Lower lobe of right lung (tissue), 2 donors: ENCODE data around the gene TSPYL1. TPM values are rescaled to one million over a fixed set of nuclear protein-coding genes. Genes with fewer than 3 reads are reported as not detected.
"Not testable (repeated sequence)": the region's sequence is repeated elsewhere in the genome, so short reads cannot be mapped to it uniquely, and the experiment has no call there.

Source experiments
- ATAC-seq, 2 donors: fragments of 200-7000 bp; cut with Tn5 transposase; one replicate each; pipeline ENCODE4 v1.9.1; 2020 to 2022; ENCODE audit warnings: mild to moderate bottlenecking in 2 of 2, moderate library complexity in 2 of 2
- DNase-seq: peaks from one replicate; pipeline ENCODE4 v3.0.0-alpha.2; 2020
- H3K27ac ChIP-seq: fragments of 200-600 bp; one replicate; pipeline ENCODE4 v1.8.0; 2022
- H3K27me3 ChIP-seq: fragments of 200-600 bp; one replicate; pipeline ENCODE4 v1.8.0; 2022; ENCODE audit warnings: low read depth
- H3K36me3 ChIP-seq: fragments of 200-600 bp; one replicate; pipeline ENCODE4 v1.8.0; 2022; ENCODE audit warnings: mild to moderate bottlenecking
- H3K4me1 ChIP-seq: fragments of 200-600 bp; one replicate; pipeline ENCODE4 v1.8.0; 2022
- H3K4me3 ChIP-seq: fragments of 200-600 bp; one replicate; pipeline ENCODE4 v1.8.0; 2022; ENCODE audit warnings: mild to moderate bottlenecking
- H3K9me3 ChIP-seq: fragments of 200-600 bp; one replicate; pipeline ENCODE4 v1.8.0; 2022
- intact Hi-C: fragments of 100-400 bp; cut with DNase I; formaldehyde crosslinking; loops from one replicate; pipeline ENCODE4 v1.11.0; 2022
- total RNA-seq: library from RNA; stranded (reverse); fragmentation: NEBNext Ultra II Directional; extraction: Animal tissue kit (Norgen Biotek cat#: 25700); gene quantifications from one replicate; pipeline ENCODE4 v1.2.1, GENCODE V29; 2021
- TF ChIP-seq, protein P1 (sequence below): fragments of 200-600 bp; IDR thresholded peaks from one replicate; pipeline ENCODE4 v1.8.0; 2022; ENCODE audit warnings: antibody characterized with exemption, mild to moderate bottlenecking
- donor health status: DM: no; HTN: yes; CAD: no; lungs with severe emphysema.

Gene TSPYL1
- total RNA-seq, 1 donor from 2014 or later = 72.7 TPM

GRCh38 chr6:116287689-116288282 is 8.1 kb upstream of the TSPYL1 start:
- intact Hi-C loops = no loop called here
- TF ChIP-seq, protein P1, sequence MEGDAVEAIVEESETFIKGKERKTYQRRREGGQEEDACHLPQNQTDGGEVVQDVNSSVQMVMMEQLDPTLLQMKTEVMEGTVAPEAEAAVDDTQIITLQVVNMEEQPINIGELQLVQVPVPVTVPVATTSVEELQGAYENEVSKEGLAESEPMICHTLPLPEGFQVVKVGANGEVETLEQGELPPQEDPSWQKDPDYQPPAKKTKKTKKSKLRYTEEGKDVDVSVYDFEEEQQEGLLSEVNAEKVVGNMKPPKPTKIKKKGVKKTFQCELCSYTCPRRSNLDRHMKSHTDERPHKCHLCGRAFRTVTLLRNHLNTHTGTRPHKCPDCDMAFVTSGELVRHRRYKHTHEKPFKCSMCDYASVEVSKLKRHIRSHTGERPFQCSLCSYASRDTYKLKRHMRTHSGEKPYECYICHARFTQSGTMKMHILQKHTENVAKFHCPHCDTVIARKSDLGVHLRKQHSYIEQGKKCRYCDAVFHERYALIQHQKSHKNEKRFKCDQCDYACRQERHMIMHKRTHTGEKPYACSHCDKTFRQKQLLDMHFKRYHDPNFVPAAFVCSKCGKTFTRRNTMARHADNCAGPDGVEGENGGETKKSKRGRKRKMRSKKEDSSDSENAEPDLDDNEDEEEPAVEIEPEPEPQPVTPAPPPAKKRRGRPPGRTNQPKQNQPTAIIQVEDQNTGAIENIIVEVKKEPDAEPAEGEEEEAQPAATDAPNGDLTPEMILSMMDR = peak; percentile 92
- H3K27ac ChIP-seq = no peak overlapping the region
- H3K36me3 ChIP-seq = no peaks in the 10 kb centered on the region
- peaks cover 4% of the 10 kb centered on the region for H3K4me1 ChIP-seq
- DNase-seq (no peak), ATAC-seq (peak; percentile 64 to 78)
- H3K4me3 ChIP-seq = no peak overlapping the region
- H3K9me3 ChIP-seq = no peaks in the 10 kb centered on the region
- H3K27me3 ChIP-seq = no peaks in the 10 kb centered on the region

DNA sequence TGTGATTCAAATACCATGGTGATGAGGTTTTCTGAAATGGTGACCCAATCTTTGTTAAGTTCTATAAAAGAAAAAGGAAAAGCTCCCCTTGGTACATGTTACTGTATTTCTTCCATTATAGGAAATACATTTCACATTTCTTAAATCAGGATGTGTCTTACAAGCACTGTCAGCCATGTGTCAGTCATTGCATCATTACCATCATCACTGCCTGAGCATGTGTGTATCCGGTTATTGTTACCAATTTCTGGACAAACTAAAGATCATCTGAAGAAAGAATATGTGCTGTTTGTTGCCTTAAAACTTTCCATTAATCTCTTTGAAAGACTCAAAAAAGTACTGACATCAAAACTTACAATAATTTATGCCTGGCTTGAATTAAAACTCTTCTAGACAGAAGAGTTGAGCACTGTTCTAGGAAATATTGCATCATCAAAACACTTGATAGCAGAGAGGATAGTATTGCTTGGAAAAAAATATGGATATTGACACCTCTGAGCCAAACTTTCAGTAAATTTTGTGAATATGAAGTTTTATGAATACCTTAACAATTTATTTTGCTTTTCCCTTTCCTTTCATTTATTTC is 7.1 kb upstream of the TSPYL1 start:
- H3K27ac ChIP-seq = no peak overlapping the region
- no peak for ATAC-seq
- H3K27me3 ChIP-seq = no peaks in the 10 kb centered on the region
- no peak overlapping the region for H3K4me3 ChIP-seq
- intact Hi-C loops = no loop called here
- no peak for DNase-seq
- TF ChIP-seq, protein P1 = no peak
- peaks cover 5% of the 10 kb centered on the region for H3K4me1 ChIP-seq
- no peaks in the 10 kb centered on the region for H3K9me3 ChIP-seq
- no peaks in the 10 kb centered on the region for H3K36me3 ChIP-seq

DNA sequence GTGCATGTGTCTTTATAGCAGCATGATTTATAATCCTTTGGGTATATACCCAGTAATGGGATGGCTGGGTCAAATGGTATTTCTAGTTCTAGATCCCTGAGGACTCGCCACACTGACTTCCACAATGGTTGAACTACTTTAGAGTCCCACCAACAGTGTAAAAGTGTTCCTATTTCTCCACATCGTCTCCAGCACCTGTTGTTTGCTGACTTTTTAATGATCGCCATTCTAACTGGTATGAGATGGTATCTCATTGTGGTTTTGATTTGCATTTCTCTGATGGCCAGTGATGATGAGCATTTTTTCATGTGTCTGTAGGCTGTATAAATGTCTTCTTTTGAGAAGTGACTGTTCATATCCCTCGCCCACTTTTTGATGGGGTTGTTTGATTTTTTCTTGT is 5.3 kb upstream of the TSPYL1 start:
- peaks cover 14% of the 10 kb centered on the region for H3K4me1 ChIP-seq
- H3K27ac ChIP-seq, ATAC-seq, H3K27me3 ChIP-seq, intact Hi-C loops, H3K36me3 ChIP-seq, DNase-seq, H3K4me3 ChIP-seq, H3K9me3 ChIP-seq: not testable (repeated sequence)

DNA sequence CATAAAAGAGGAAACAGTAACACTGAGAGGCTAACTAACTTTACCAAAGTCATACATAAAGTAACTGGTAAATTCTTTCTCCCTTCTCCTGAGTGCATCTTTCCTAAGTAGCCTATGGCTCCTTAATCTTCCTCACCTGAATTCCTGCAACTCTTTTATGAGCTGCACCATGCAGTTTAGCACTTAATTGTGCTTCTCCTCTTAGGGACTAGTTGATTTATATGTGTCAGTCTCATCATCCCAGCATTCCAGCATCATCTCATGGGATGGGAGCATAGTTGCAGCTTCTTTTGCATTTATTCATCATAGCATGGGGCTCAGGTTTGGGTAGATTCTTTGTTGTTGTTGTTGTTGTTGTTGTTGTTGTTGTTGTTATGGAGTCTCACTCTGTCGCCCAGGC is 3.5 kb upstream of the TSPYL1 start:
- Histone ChIP-seq H3K4me1 (peaks cover 22% of the 10 kb centered on the region), H3K27me3 (no peaks in the 10 kb centered on the region), H3K36me3 (peaks cover 2% of the 10 kb centered on the region), H3K4me3 (no peak overlapping the region), H3K9me3 (no peaks in the 10 kb centered on the region), H3K27ac (no peak overlapping the region)
- TF ChIP-seq, protein P1 = no peak
- intact Hi-C loops = no loop called here
- ATAC-seq (no peak), DNase-seq (no peak)

DNA sequence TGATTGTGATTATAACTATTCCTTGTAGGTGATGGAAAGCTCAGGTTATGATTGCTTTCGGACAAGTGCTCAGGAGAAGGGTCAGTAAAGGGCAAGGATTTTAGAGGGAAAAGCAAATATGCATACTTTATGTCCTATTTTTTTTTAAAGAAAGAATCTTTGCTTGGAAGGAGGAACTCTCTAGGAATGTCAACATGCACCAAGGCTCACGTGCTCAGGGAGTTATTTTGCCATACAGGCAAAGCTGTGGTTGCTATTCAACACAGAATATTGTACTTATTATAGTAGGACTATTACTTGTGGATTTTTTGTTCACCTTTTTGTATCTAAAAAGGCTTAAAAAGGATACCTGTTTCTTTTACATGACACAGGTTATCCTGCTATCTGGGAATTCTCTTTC is 3.0 kb upstream of the TSPYL1 start:
- Histone ChIP-seq H3K4me1 (peaks cover 27% of the 10 kb centered on the region), H3K4me3 (no peak overlapping the region), H3K9me3 (no peaks in the 10 kb centered on the region), H3K27me3 (no peaks in the 10 kb centered on the region), H3K36me3 (peaks cover 7% of the 10 kb centered on the region), H3K27ac (no peak overlapping the region)
- ATAC-seq (no peak), DNase-seq (no peak)
- TF ChIP-seq, protein P1 = no peak
- intact Hi-C loops = no loop called here

DNA sequence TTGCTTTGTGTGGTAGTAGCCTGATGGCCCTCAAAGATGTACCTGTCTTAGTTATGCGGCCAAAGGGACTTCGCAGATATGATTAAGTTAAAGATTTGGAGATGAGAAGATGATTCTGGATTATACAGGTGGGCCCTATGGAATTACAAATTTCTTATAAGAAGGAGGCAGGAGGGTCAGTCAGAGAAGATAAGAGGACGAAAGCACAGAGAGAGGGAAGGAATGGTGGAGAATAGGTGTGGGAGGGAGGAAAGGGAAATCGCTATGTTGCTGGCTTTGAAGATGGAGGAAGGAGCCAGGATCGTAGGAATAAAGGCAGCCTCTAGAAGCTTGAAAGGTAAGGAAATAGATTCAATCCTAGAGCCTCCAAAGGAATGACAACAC is 1.2 kb upstream of the TSPYL1 start:
- no peak for ATAC-seq
- Histone ChIP-seq H3K4me1 (peaks cover 45% of the 10 kb centered on the region), H3K9me3 (no peaks in the 10 kb centered on the region), H3K27me3 (no peaks in the 10 kb centered on the region), H3K4me3 (no peak overlapping the region), H3K27ac (peak overlapping the region; percentile 97), H3K36me3 (peaks cover 7% of the 10 kb centered on the region)
- no peak for DNase-seq
- TF ChIP-seq, protein P1 = no peak
- intact Hi-C loops = no loop called here
